ENCODE results near the gene SUSD1.

SUSD1 gene

DNA sequence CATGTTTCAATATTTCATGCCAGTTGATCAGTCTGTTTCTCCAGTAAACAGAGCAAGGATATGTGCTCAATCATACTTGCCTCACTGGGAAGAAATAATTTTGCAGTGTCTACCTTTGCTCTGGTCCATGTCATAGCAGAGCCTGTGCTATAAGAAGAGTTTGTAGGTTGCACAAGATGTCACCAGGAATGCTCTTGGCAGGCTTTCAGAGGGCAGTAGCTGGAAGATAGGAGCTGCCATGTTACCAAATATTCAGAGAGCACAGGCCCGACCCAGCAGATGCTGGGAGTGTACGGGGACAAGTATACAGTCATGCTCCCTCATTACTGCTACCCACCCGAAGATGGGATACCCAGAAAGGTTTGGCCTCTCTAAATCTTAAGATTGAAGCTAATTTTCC is 175.8 kb downstream of the SUSD1 start:
- TF ChIP-seq, protein P1, sequence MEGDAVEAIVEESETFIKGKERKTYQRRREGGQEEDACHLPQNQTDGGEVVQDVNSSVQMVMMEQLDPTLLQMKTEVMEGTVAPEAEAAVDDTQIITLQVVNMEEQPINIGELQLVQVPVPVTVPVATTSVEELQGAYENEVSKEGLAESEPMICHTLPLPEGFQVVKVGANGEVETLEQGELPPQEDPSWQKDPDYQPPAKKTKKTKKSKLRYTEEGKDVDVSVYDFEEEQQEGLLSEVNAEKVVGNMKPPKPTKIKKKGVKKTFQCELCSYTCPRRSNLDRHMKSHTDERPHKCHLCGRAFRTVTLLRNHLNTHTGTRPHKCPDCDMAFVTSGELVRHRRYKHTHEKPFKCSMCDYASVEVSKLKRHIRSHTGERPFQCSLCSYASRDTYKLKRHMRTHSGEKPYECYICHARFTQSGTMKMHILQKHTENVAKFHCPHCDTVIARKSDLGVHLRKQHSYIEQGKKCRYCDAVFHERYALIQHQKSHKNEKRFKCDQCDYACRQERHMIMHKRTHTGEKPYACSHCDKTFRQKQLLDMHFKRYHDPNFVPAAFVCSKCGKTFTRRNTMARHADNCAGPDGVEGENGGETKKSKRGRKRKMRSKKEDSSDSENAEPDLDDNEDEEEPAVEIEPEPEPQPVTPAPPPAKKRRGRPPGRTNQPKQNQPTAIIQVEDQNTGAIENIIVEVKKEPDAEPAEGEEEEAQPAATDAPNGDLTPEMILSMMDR (IDR thresholded peaks at IDR 0.05; ENCODE audit: low read depth, low read length, missing control alignments): no peak
- no peak for DNase-seq (ENCODE audit: extremely low read depth, low read depth)
- H3K4me3 ChIP-seq (replicated peaks; ENCODE audit: low read depth, low read length): no peak overlapping the region

DNA sequence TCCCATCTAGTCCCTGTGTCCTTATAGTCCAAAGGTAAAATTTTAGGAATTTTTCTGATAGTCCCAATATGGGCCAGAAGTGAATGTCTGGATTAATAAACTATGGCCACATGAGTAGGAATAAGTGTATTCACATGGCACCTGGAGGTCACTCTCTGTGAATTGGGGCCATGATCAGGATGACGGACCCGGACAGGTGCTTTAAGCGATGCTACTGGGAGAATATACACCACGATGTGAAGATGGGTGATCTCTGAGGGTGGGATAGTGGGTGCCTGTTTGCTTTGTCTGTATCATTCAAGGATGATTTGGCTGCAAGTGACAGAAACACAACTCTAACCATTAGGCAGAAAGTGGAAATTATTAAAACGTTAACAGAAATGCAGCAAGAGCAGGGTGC is 177.3 kb downstream of the SUSD1 start:
- TF ChIP-seq, protein P1 (IDR thresholded peaks at IDR 0.05; ENCODE audit: low read depth, low read length, missing control alignments): no peak
- DNase-seq (ENCODE audit: extremely low read depth, low read depth): no peak
- no peak overlapping the region for H3K4me3 ChIP-seq (replicated peaks; ENCODE audit: low read depth, low read length)

DNA sequence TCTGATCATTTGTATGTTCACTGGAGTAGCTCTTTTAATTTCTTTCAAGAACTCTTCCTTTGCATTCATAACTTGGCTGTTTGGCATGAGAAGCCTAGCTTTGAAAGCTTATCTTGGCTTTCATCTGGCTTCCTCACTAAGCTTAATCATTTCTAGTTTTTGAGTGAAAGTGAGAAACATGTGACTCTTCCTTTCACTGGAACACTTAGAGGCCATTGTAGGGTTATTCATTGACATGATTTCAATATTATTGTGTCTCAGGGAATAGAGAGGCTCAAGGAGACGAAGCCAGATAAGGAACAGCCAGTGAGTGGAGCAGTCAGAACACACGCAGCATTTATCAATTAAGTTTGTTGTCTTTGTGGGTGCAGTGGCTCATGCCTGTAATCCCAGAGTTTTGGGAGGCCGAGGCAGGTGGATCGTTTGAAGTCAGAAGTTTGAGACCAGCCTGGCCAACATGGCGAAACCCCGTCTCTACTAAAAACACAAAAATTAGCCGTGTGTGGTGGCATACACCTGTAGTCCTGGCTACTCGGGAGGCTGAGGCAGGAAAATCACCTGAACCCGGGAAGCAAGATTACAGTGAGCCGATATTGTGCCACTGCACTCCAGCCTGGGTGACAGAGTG is 180.2 kb downstream of the SUSD1 start:
- no peak overlapping the region for H3K4me3 ChIP-seq (replicated peaks; ENCODE audit: low read depth, low read length)
- TF ChIP-seq, protein P1 (IDR thresholded peaks at IDR 0.05; ENCODE audit: low read depth, low read length, missing control alignments): no peak

DNA sequence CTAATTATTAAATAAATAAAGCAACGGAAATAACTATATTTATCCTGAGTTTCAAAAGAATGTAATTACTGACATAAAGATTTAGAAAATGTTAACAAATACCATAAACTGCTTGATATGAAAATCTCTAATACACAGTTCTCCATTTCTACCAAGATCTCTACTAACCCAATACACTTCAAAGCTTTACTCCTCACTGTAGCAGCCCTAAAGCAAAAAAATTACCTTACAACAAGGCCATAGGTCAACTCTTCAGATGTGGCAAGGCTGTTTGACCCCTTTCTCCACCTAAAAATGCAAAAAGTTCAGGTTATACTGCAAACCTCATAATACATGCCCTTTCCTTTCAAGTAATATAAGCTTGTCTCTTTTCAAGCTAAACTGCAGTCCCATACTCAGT is 181.8 kb downstream of the SUSD1 start:
- TF ChIP-seq, protein P1 (IDR thresholded peaks at IDR 0.05; ENCODE audit: low read depth, low read length, missing control alignments): no peak
- no peak overlapping the region for H3K4me3 ChIP-seq (replicated peaks; ENCODE audit: low read depth, low read length)
- no peak for DNase-seq (ENCODE audit: extremely low read depth, low read depth)

More for the DNA sequence above, 180.2 kb downstream of the SUSD1 start:
- no peak for DNase-seq (ENCODE audit: extremely low read depth, low read depth)

DNA sequence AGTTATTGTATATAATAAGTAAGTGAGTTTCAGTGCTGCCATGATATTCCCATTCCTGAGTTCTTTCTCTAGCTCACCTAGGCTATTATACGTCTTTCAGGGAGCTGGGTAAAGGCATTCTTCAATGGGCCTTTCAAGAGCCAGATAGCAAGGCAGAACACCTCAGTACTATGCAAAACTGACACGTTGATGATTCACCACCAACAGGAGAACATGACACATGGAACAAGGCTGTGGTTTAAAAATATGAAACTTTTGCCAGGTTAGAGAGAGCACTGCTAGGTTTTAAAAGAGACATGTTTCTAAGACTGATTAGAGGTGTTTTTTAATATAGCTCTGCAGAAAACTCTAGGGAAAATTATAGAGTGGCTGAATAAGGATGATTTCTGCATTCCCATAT is 182.6 kb downstream of the SUSD1 start:
- TF ChIP-seq, protein P1 (IDR thresholded peaks at IDR 0.05; ENCODE audit: low read depth, low read length, missing control alignments): no peak
- no peak for DNase-seq (ENCODE audit: extremely low read depth, low read depth)
- H3K4me3 ChIP-seq (replicated peaks; ENCODE audit: low read depth, low read length): no peak overlapping the region

DNA sequence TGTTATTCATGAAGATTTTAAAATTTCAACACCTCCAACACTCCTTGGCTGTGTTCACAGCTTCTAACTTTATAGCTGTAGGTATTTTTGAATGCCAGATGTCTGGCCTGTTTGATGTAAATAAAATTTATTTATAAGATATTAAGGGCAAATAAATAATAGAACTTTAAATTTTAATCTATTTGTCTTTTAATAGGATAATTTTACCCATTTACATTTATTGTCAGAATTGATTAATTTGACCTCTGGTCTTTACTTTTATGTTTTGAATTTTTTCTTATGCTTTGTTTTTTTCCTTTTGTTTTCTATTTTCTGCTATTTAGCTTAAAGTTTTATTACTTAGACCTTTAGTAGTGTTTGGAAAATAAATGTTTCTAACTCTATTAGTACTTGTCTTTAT is 183.9 kb downstream of the SUSD1 start:
- TF ChIP-seq, protein P1 (IDR thresholded peaks at IDR 0.05; ENCODE audit: low read depth, low read length, missing control alignments): no peak
- H3K4me3 ChIP-seq (replicated peaks; ENCODE audit: low read depth, low read length): no peak overlapping the region
- DNase-seq (ENCODE audit: extremely low read depth, low read depth): no peak
